HepG2 (cell line): ENCODE data around the gene PISD.
A peak's percentile ranks its signal among the peaks of the same experiment; 100 is the strongest.

Experiments
- AGO2 ChIP-seq: fragments of 200-400 bp; formaldehyde crosslinking; optimal IDR thresholded peaks from 2 replicates; pipeline ENCODE3; 2017; ENCODE audit warnings: mild to moderate bottlenecking, low read depth, low read length, moderate library complexity
- ATF3 ChIP-seq: sonication (generic); formaldehyde crosslinking; IDR thresholded peaks from 2 replicates; pipeline ENCODE4 v1.4.0; 2020; ENCODE audit warnings: missing genetic modification reagents
- CTCF ChIP-seq: sonication (generic); formaldehyde crosslinking; IDR thresholded peaks from 2 replicates; pipeline ENCODE4 v1.5.0; 2020; ENCODE audit warnings: mild to moderate bottlenecking, missing genetic modification reagents, moderate library complexity
- EZH2 ChIP-seq: conservative IDR thresholded peaks from 2 replicates; pipeline ENCODE4 v1.6.1; 2012; ENCODE audit warnings: mild to moderate bottlenecking, low read depth, low read length, moderate library complexity
- KAT8 ChIP-seq: IDR thresholded peaks from 2 replicates; pipeline ENCODE4 v1.6.1; 2016; ENCODE audit warnings: missing genetic modification reagents, missing compliant biosample characterization
- MAX ChIP-seq: IDR thresholded peaks from 2 replicates; pipeline ENCODE4 v1.6.1; 2012; ENCODE audit warnings: inconsistent platforms
- NFE2L1 ChIP-seq: sonication (generic); formaldehyde crosslinking; IDR thresholded peaks from 2 replicates; pipeline ENCODE4 v1.4.0; 2020; ENCODE audit warnings: missing genetic modification reagents, mild to moderate bottlenecking, borderline replicate concordance
- SMARCC2 ChIP-seq: fragments of 450-650 bp; IDR thresholded peaks from 2 replicates; pipeline ENCODE4 v1.6.1; 2017; ENCODE audit warnings: antibody characterized with exemption, mild to moderate bottlenecking
- YY1 ChIP-seq: IDR thresholded peaks from 2 replicates; pipeline ENCODE4 v1.6.1; 2011; ENCODE audit warnings: low read length, low read depth, moderate library complexity, mild to moderate bottlenecking; ENCODE audit not compliant: insufficient read depth, insufficient replicate concordance
- ZFP1 ChIP-seq: IDR thresholded peaks from 2 replicates; pipeline ENCODE4 v1.6.1; 2016
- ZNF354B ChIP-seq: sonication (generic); formaldehyde crosslinking; IDR thresholded peaks from 2 replicates; pipeline ENCODE4 v1.8.0; 2022; ENCODE audit warnings: mild to moderate bottlenecking, missing genetic modification reagents
- ZNF580 ChIP-seq: IDR thresholded peaks from 2 replicates; pipeline ENCODE4 v1.6.1; 2016; ENCODE audit warnings: low read depth, borderline replicate concordance
- ZSCAN5A ChIP-seq: sonication (generic); formaldehyde crosslinking; IDR thresholded peaks from 2 replicates; pipeline ENCODE4 v1.8.0; 2022; ENCODE audit warnings: mild to moderate bottlenecking, missing genetic modification reagents, borderline replicate concordance

GRCh38 chr22:31616315-31616980 is 45.6 kb downstream of the PISD start:
- TF ChIP-seq NFE2L1 (CRISPR knock-in tag) (no peak), ATF3 (CRISPR knock-in tag) (no peak), ZSCAN5A (CRISPR knock-in tag) (no peak), CTCF (CRISPR knock-in tag) (no peak), ZNF580 (no peak), AGO2 (peak; percentile 95), KAT8 (no peak), SMARCC2 (no peak), MAX (no peak), ZFP1 (no peak), ZNF354B (CRISPR knock-in tag) (no peak), YY1 (no peak), EZH2 (no peak)
